GM12801 (cell line): ENCODE results near the gene CST4.

Experiments used
- TF ChIP-seq, protein P1 (sequence below): IDR thresholded peaks from one replicate; pipeline ENCODE4 v1.5.1; 2011; ENCODE audit warnings: control low read depth; ENCODE audit not compliant: insufficient read length; ENCODE audit errors: extremely low read depth

CST4 gene

DNA sequence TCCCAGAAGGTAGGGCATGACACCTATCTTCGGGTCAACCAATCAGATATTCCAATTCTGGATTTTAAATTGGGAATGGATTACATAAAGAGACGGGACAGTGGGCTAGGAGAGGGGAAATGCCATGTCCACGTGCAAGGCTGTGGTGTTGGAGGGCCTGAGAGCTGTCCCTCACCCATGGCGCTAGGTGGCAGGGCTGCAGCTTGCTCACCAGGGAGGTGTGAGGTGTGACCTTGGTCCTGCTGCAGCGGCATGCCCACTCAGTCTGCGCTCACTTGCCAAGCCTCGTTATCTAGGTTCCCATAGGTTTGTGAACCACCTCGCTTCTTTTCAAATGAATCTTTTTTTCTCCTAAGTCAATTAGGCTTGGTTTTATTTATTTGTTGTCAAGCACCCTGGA, 31.6 kb downstream of the CST4 start:
- TF ChIP-seq, protein P1, sequence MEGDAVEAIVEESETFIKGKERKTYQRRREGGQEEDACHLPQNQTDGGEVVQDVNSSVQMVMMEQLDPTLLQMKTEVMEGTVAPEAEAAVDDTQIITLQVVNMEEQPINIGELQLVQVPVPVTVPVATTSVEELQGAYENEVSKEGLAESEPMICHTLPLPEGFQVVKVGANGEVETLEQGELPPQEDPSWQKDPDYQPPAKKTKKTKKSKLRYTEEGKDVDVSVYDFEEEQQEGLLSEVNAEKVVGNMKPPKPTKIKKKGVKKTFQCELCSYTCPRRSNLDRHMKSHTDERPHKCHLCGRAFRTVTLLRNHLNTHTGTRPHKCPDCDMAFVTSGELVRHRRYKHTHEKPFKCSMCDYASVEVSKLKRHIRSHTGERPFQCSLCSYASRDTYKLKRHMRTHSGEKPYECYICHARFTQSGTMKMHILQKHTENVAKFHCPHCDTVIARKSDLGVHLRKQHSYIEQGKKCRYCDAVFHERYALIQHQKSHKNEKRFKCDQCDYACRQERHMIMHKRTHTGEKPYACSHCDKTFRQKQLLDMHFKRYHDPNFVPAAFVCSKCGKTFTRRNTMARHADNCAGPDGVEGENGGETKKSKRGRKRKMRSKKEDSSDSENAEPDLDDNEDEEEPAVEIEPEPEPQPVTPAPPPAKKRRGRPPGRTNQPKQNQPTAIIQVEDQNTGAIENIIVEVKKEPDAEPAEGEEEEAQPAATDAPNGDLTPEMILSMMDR: no peak

DNA sequence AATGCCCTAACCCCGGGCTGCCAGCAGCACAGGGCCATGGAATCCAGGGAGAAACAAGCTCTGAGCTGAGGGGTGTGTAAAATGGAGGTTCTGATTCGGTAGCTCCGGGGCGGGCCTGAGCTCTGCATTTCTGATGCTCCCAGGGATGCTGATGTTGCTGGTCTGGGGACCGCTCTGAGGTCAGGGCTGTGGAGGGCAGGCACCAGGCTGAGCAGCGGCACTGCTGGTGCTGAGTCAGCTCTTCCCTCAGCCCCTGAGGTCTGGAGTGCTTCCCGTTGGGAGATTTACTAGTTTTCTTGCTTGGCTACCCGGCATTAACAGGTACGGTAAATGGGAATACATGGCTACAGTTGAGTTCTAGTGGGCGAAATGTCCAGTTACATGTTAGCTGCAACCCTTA, 32.5 kb downstream of the CST4 start:
- TF ChIP-seq, protein P1: no peak

DNA sequence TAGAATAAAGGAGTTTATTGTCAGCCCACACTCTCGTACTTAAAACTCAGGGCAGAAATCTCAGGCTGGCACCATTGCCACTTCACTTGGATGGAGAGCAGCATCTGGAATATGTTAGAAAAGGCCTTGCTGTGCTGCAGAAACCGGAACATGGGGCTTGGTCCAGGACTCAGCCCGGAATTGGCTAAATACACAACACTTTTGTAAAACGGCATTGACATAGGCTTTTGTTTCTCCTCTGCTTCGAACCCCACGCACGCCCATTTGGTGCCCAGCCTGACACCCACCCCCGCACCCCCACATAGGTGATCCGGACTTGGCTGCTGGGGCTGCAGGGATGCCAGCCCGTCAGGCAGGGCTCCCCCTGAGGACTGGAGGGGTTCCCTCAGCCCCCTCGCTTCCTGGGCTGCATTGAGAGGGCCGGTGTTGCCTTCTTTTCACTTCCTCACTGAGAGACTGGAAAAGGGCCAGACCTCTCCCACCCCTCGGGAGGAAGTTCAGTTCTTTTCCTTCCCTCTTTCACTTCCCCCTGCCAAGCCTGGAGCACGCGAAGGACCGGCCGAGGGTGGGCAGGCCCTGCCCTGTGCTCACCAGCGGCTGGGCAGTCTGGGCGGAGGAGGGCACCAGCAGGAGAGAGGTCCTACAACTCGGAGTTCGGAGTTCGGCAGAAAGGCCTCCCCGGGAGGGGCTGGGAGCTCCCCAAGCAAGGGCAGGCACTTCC, 33.2 kb downstream of the CST4 start:
- TF ChIP-seq, protein P1: no peak

DNA sequence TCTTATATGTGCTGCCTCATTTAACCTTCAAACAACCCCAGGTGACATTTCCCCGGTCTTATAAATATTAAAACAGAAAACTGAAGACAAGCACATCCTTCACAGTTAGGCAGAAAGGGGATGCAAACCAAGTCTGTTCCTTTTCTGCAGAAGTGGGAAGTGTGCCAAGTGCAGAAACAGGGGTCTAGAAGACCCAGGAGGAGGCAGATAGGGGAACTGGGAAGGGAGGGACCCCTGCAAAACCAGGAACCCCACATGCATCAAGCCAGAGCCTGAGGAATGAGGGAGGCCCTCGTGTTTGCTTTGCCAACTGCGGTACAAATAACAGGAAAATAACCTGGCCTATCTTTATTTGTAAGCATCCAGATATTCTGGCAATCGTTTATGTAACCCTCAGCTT, 34.1 kb downstream of the CST4 start:
- TF ChIP-seq, protein P1: no peak

DNA sequence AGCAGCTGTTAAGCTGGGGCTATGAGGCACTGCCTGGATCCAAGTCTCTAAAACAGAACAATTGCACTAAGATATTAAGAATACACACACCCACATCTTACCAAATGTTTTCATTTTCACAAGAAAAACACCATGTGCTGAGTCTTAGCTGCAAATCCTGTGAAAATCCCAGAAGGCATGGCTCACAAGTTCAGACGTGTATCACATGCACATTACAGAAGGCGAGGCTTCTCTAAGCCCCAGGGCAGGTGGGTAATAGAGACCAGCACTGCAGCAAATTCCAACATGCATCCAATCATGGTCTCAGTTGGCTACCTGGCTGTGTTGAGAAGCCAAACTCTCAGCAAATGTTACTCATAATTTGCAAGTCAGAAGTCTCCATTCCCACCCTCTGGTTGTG, 34.8 kb downstream of the CST4 start:
- TF ChIP-seq, protein P1: no peak

DNA sequence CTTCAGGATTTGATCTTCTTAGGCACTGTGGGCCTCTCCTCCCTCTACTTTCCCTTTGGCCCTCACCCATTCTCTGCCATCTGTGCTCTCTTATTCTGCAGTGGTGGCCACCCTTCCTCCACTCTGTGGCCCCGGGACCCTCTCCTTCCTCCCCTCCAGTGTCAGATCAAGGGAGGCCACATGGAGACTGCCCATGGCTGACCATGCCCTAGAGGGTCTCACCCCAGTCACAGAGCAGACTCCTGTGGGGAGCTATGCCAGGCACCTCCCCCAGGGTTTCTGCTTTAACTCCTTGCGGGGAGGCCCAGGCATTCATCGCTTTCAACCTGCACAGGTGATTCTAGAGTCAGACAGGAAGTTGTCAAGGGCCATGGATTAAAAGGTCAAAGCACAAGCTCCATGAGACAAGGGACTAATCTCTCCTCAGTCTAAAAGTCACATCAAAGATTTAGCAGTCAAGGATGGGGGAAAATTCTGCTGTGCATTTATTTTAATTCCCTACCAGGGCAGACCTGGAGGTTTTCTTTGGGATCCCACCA, 35.4 kb downstream of the CST4 start:
- TF ChIP-seq, protein P1: no peak

DNA sequence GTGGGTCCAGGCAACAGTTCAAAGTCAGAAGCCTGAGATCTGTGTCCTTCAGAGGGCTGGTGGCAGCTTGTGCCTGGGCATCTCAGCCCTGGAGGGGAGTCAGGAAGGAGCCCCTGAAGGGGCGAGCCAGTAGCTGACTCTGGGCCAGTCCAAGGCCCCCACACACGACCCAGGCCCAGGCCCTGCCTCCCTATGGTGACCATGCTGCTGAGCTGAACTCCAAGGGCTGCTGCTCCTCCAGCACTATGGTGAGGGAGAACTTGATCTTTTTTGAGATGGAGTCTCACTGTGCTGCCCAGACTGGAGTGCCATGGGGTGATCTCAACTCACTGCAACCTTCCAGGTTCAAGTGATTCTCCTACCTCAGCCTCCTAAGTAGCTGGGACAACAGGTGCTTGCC, 35.9 kb downstream of the CST4 start:
- TF ChIP-seq, protein P1: no peak
